ENCODE measurements around the gene CNNM3. TPM values are rescaled to one million over a fixed set of nuclear protein-coding genes. Genes with fewer than 3 reads are reported as not detected.

Gene CNNM3
- total RNA-seq, 1 donor from 2014 or later, result 10.6 TPM

DNA sequence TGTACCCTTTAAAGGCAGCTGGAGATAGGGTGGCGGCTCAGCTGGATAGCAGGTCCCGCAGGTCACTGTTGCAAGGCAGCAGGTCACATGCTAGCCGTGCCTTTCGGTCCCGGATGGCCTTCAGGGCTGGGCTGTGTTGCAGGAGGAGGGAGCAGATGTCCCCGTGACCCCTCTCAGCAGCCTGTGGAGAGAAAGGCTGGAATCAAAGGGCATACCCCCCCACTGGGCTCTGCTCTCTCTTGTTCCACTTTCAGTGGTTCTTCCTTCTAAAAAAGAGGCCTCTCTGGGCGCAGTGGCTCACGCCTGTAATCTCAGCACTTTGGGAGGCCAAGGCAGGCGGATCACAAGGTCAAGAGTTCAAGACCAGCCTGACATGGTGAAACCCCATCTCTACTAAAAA, 32.2 kb downstream of the CNNM3 start:
- TF ChIP-seq, protein P1, sequence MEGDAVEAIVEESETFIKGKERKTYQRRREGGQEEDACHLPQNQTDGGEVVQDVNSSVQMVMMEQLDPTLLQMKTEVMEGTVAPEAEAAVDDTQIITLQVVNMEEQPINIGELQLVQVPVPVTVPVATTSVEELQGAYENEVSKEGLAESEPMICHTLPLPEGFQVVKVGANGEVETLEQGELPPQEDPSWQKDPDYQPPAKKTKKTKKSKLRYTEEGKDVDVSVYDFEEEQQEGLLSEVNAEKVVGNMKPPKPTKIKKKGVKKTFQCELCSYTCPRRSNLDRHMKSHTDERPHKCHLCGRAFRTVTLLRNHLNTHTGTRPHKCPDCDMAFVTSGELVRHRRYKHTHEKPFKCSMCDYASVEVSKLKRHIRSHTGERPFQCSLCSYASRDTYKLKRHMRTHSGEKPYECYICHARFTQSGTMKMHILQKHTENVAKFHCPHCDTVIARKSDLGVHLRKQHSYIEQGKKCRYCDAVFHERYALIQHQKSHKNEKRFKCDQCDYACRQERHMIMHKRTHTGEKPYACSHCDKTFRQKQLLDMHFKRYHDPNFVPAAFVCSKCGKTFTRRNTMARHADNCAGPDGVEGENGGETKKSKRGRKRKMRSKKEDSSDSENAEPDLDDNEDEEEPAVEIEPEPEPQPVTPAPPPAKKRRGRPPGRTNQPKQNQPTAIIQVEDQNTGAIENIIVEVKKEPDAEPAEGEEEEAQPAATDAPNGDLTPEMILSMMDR (conservative IDR thresholded peaks at IDR 0.05; ENCODE audit: low read depth, low read length), result no peak
- no peak for DNase-seq (ENCODE audit: low read depth)

DNA sequence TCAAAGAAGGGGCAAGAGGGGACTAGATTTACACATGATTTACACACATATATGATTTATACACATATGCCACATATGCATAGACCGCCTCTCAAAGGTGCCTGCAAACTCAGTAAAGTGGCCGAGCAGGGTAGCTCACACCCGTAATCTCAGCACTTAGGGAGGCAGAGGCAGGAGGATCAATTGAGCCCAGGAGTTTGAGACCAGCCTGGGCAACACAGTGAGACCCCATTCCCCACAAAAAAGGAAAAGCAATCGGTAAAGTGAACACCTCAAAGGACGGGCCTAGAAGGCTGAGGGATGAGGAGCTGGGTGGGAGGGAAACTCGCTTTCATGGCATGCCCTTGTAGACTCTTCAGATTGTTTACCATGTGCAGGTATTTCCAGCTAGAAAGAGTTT, 36.6 kb downstream of the CNNM3 start:
- no peak for DNase-seq (ENCODE audit: low read depth)
- TF ChIP-seq, protein P1 (conservative IDR thresholded peaks at IDR 0.05; ENCODE audit: low read depth, low read length), result no peak
- no peak overlapping the region for H3K4me3 ChIP-seq (ENCODE audit: low read depth, low read length)

More for the DNA sequence above, 32.2 kb downstream of the CNNM3 start:
- H3K4me3 ChIP-seq (ENCODE audit: low read depth, low read length), result no peak overlapping the region

DNA sequence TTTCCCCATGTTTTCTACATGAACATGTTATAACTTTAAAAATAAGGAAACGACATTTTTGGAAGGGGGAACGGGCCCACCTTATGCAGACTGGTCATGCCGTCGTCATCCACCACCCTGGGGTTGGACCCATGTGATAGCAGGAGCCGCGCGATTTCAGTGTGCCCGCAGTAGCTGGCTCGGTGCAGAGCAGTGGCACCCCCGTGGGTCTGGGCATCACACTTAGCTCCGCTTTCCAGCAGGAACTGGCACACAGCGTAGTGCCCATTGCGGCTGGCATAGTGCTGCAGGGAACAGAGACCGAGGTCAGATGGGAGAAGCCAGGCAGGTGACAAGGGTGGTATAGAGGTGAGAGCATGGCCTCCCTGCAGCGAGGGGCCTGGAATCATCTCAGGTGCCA, 37.3 kb downstream of the CNNM3 start:
- TF ChIP-seq, protein P1 (conservative IDR thresholded peaks at IDR 0.05; ENCODE audit: low read depth, low read length), result no peak
- no peak overlapping the region for H3K4me3 ChIP-seq (ENCODE audit: low read depth, low read length)
- no peak for DNase-seq (ENCODE audit: low read depth)

DNA sequence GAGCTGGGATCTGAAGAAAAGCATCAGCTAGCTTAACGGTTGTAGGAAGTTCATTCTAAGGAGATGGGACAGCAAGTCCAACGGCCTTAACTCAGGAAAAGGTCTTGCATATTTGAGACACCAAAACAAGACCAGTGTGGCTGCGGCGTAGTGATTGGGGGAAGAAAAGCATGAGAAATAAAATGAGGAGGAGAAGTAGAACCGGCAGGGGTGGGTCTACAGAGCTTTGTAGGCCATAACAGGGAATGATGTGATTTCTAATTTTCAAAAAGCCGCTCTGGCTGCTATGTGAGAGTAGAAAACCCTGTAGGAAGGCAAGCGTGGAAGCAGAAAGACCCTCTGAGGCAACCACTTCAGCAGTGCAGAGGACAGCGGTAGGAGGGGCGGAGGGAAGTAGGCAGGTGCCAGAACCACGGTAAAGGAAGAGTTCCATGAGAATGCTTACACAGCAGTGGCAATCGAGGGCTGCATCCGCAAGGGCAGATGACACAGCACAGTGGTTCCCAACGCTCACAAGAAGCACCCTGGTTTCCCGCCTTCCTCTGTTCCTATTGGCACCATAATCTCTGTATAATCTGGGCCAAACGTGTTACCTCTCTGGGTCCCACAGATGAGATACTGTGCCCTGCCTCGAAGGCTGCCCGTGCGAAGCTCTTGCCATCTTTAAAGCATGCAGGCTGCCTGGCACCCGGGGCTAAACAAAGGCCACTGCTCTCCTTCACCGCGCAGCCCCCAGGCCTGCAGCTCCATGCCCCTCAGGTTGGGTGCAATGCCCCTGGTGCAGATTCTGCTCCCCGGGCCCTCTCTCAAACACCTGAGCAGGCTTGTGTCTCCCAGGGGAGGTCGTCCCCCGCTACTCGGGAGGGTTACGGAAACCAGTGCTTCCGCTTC, 41.0 kb downstream of the CNNM3 start:
- no peak for DNase-seq (ENCODE audit: low read depth)
- TF ChIP-seq, protein P1 (conservative IDR thresholded peaks at IDR 0.05; ENCODE audit: low read depth, low read length), result no peak
- H3K4me3 ChIP-seq (ENCODE audit: low read depth, low read length), result peak overlapping the region; percentile 91

DNA sequence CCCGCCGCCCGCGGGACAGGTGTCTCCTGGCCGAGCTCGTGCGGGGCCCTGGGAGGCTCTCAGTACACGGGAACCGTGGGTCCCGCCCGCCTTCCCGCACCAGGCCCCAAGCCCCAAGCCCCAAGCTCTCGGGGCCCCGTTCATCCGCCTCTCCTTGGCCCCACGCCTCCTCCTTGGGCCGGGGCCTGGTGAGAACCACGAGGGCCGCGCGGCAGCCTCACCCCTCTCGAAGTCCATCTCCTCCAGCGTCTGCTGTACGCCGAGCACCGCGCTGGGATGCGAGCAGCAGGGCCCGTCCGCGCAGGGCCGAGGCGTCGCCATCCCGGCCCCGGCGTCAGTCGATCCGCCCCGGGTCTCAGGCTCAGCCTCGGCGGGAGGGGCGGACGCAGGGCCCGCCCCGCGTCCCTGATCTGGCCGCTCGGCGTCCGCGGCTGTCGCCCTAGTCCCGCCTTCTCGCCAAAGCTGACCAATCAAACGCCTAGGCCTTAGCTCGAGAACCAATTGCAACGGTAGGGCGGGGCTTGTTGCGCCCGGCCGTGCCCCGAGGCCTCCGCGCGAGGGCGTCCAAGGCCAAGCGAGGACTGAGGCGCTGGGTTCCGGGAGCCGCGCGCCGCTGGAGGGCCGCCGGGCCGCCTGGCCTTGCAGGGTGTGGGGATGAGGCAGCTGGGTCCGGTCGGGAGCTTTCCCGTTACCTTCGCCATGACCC, 41.8 kb downstream of the CNNM3 start, which contains the start of gene ANKRD39:
Gene ANKRD39, minus strand, starts transcription at position 350 of the 706 bp plus-strand sequence. Its CDS starts 29 bp downstream, at position 321.
- H3K4me3 ChIP-seq (ENCODE audit: low read depth, low read length), result peak within 1 kb of the TSS; percentile 91
- TF ChIP-seq, protein P1 (conservative IDR thresholded peaks at IDR 0.05; ENCODE audit: low read depth, low read length), result peak; percentile 70
- DNase-seq (ENCODE audit: low read depth), result peak; percentile 68

DNA sequence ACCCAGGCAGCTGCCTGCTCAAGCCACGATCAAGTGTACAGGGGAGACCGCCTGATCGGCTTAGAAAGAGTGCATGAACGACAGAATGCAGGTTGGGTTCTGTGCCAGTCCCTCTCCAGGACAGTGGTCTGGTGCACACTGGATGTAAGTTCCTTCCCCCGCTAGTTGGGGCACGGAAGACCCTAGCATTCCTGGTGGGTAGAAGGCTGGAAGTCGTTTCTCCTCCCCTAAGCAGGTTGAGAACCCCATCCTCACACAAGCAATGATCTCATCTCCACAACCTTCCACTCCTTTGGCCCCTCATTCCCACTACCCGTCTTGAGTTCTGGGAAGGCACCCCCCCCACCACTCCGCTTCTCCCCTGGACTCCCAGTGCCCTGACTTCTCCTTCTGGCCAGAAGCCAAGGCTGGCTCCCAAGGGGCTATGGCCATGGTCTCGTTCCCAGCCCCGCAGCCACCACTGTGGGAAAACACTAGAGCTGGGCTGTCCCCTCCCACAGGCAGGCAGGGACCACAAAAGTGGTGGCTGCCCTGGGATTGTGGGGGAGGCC, 43.1 kb downstream of the CNNM3 start:
- no peak overlapping the region for H3K4me3 ChIP-seq (ENCODE audit: low read depth, low read length)
- TF ChIP-seq, protein P1 (conservative IDR thresholded peaks at IDR 0.05; ENCODE audit: low read depth, low read length), result no peak
- no peak for DNase-seq (ENCODE audit: low read depth)
